ENCODE data around the gene GPC3. TPM values are rescaled to one million over a fixed set of nuclear protein-coding genes. Genes with fewer than 3 reads are reported as not detected.
"Not testable (repeated sequence)": the region's sequence is repeated elsewhere in the genome, so short reads cannot be mapped to it uniquely, and the experiment has no call there.

Gene GPC3
- total RNA-seq, 1 experiment from 2014 or later = 32.4 TPM

DNA sequence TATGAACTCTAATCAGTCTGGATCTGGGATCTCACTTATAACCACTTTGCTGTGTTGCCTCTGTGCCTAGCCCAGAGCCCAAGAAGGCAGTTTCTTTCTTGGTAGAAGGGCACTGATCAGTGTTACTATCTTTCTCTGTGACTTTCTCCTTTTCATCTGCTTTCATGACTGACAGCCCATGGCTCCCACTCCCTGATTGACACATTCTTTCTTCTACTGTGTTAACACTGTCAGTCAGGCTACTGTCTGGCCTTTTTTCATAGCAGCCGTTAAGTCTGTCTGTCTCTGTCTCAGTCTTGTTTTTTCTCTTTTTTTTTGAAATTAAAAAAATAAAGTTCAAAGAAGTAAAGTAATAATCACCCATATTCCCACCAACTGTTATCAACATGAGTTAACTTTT lies 210.6 kb downstream of the GPC3 start (continued):
- TF ChIP-seq, protein P1, sequence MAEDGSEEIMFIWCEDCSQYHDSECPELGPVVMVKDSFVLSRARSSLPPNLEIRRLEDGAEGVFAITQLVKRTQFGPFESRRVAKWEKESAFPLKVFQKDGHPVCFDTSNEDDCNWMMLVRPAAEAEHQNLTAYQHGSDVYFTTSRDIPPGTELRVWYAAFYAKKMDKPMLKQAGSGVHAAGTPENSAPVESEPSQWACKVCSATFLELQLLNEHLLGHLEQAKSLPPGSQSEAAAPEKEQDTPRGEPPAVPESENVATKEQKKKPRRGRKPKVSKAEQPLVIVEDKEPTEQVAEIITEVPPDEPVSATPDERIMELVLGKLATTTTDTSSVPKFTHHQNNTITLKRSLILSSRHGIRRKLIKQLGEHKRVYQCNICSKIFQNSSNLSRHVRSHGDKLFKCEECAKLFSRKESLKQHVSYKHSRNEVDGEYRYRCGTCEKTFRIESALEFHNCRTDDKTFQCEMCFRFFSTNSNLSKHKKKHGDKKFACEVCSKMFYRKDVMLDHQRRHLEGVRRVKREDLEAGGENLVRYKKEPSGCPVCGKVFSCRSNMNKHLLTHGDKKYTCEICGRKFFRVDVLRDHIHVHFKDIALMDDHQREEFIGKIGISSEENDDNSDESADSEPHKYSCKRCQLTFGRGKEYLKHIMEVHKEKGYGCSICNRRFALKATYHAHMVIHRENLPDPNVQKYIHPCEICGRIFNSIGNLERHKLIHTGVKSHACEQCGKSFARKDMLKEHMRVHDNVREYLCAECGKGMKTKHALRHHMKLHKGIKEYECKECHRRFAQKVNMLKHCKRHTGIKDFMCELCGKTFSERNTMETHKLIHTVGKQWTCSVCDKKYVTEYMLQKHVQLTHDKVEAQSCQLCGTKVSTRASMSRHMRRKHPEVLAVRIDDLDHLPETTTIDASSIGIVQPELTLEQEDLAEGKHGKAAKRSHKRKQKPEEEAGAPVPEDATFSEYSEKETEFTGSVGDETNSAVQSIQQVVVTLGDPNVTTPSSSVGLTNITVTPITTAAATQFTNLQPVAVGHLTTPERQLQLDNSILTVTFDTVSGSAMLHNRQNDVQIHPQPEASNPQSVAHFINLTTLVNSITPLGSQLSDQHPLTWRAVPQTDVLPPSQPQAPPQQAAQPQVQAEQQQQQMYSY (CRISPR knock-in tag; IDR thresholded peaks at IDR 0.05) = no peak
- TF ChIP-seq ZNF317 (CRISPR knock-in tag; IDR thresholded peaks at IDR 0.05; ENCODE audit: borderline replicate concordance, low read depth) (no peak), ESRRA (CRISPR knock-in tag; IDR thresholded peaks at IDR 0.05; ENCODE audit: borderline replicate concordance) (no peak)

DNA sequence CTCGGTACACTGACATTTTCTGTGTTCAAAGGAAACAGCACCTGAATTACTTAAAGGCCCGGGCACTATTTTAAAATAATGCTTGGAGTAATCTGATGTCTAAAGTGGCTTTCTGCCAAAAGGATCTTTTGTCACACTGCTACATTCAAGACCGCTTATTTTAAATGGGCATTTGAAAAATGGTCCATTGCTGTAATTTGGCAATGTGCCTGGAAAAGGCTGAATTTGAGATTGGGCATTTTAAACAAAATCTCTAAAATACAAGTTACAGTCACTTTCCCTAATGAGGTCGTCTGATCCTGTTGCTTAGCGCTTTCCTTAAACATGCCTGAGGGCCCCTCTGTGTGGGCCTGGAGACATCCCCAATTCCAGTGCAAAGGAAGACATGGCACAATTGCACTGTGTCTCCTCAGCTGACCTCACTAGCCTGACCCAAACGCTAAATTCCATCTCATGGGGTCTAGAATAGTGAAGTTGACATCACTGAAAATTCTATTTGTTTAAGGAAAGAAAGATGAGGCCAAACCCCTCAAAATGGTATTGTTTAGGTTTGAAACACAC lies 214.2 kb downstream of the GPC3 start:
- no peak overlapping the region for H3K27ac Mint-ChIP-seq
- POLR2A ChIA-PET = no interaction called here

DNA sequence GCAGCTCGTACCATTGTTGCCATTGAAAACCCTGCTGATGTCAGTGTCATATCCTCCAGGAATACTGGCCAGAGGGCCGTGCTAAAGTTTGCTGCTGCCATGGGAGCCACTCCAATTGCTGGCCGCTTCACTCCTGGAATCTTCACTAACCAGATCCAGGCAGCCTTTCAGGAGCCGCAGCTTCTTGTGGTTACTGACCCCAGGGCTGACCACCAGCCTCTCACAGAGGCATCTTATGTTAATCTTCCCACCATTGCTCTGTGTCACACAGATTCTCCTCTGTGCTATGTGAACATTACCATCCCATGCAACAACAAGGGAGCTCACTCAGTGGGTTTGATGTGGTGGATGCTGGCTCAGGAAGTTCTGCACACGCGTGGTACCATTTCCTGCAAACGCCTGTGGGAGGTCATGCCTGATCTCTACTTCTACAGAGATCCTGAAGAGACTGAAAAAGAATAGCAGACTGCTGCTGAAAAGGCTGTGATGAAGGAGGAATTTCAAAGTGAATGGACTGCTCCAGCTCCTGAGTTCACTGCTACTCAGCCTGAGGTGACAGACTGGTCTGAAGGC lies 222.3 kb downstream of the GPC3 start:
- ATAC-seq; H3K36me3 Mint-ChIP-seq; H3K27me3 Mint-ChIP-seq (ENCODE audit: low read depth); POLR2A ChIA-PET; H3K4me3 Mint-ChIP-seq; H3K9me3 Mint-ChIP-seq; DNase-seq (ENCODE audit: low spot score); H3K27ac Mint-ChIP-seq; H3K4me1 Mint-ChIP-seq: not testable (repeated sequence)
- CTCF ChIA-PET = interaction anchor here (1.6 kb wide), 1 partner anchor 263 kb away, joined by 4 read pairs; no protein-coding TSS in a partner anchor

More for the DNA sequence above, 214.2 kb downstream of the GPC3 start:
- no peaks in the 10 kb centered on the region for H3K36me3 Mint-ChIP-seq
- TF ChIP-seq, protein P2, sequence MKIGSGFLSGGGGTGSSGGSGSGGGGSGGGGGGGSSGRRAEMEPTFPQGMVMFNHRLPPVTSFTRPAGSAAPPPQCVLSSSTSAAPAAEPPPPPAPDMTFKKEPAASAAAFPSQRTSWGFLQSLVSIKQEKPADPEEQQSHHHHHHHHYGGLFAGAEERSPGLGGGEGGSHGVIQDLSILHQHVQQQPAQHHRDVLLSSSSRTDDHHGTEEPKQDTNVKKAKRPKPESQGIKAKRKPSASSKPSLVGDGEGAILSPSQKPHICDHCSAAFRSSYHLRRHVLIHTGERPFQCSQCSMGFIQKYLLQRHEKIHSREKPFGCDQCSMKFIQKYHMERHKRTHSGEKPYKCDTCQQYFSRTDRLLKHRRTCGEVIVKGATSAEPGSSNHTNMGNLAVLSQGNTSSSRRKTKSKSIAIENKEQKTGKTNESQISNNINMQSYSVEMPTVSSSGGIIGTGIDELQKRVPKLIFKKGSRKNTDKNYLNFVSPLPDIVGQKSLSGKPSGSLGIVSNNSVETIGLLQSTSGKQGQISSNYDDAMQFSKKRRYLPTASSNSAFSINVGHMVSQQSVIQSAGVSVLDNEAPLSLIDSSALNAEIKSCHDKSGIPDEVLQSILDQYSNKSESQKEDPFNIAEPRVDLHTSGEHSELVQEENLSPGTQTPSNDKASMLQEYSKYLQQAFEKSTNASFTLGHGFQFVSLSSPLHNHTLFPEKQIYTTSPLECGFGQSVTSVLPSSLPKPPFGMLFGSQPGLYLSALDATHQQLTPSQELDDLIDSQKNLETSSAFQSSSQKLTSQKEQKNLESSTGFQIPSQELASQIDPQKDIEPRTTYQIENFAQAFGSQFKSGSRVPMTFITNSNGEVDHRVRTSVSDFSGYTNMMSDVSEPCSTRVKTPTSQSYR (CRISPR knock-in tag; IDR thresholded peaks at IDR 0.05) = no peak
- TF ChIP-seq ZNF396 (CRISPR knock-in tag; IDR thresholded peaks at IDR 0.05; ENCODE audit: borderline replicate concordance) (no peak), ZNF416 (CRISPR knock-in tag; IDR thresholded peaks at IDR 0.05) (no peak), ZNF671 (CRISPR knock-in tag; IDR thresholded peaks at IDR 0.05) (no peak), MYBL2 (CRISPR knock-in tag; IDR thresholded peaks at IDR 0.05) (no peak), OVOL2 (CRISPR knock-in tag; IDR thresholded peaks at IDR 0.05; ENCODE audit: borderline replicate concordance) (no peak)
- TF ChIP-seq, protein P3, sequence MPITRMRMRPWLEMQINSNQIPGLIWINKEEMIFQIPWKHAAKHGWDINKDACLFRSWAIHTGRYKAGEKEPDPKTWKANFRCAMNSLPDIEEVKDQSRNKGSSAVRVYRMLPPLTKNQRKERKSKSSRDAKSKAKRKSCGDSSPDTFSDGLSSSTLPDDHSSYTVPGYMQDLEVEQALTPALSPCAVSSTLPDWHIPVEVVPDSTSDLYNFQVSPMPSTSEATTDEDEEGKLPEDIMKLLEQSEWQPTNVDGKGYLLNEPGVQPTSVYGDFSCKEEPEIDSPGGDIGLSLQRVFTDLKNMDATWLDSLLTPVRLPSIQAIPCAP (CRISPR knock-in tag; IDR thresholded peaks at IDR 0.05) = no peak
- TF ChIP-seq, protein P4, sequence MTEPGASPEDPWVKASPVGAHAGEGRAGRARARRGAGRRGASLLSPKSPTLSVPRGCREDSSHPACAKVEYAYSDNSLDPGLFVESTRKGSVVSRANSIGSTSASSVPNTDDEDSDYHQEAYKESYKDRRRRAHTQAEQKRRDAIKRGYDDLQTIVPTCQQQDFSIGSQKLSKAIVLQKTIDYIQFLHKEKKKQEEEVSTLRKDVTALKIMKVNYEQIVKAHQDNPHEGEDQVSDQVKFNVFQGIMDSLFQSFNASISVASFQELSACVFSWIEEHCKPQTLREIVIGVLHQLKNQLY (CRISPR knock-in tag; IDR thresholded peaks at IDR 0.05) = no peak
- peaks cover 8% of the 10 kb centered on the region for H3K4me1 Mint-ChIP-seq
- no peaks in the 10 kb centered on the region for H3K9me3 Mint-ChIP-seq
- ATAC-seq (no peak), DNase-seq (ENCODE audit: low spot score) (no peak)
- H3K4me3 Mint-ChIP-seq = no peak overlapping the region
- no peaks in the 10 kb centered on the region for H3K27me3 Mint-ChIP-seq (ENCODE audit: low read depth)
- CTCF ChIA-PET = no interaction called here

DNA sequence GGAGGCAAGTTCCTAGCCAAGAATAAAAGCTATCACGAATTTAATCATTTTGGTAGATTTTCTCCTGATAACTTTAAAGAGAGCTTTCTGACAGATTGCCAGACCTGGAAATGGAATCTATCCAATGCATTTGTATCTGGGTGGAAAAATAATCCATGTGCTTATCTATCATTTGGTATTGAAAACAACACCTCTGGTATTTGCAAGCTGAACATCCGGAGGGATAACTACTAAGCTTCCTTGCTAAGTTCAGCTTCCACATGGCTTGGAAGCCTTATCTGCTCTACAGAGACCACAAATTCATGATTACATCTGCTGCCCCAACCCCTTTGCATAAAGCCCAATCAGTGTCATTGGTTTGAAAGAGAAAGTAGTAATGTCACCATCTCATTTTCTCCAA lies 230.7 kb downstream of the GPC3 start:
- H3K27ac Mint-ChIP-seq = no peak overlapping the region
- no peak overlapping the region for H3K4me3 Mint-ChIP-seq
- no peak for ATAC-seq
- ChIA-PET POLR2A (no interaction called here), CTCF (no interaction called here)
- no peaks in the 10 kb centered on the region for H3K27me3 Mint-ChIP-seq (ENCODE audit: low read depth)
- no peaks in the 10 kb centered on the region for H3K36me3 Mint-ChIP-seq
- peaks cover 2% of the 10 kb centered on the region; the same call in 1 of the 2 replicates for H3K4me1 Mint-ChIP-seq
- H3K9me3 Mint-ChIP-seq = no peaks in the 10 kb centered on the region
- DNase-seq (ENCODE audit: low spot score) = no peak
- TF ChIP-seq, protein P5, sequence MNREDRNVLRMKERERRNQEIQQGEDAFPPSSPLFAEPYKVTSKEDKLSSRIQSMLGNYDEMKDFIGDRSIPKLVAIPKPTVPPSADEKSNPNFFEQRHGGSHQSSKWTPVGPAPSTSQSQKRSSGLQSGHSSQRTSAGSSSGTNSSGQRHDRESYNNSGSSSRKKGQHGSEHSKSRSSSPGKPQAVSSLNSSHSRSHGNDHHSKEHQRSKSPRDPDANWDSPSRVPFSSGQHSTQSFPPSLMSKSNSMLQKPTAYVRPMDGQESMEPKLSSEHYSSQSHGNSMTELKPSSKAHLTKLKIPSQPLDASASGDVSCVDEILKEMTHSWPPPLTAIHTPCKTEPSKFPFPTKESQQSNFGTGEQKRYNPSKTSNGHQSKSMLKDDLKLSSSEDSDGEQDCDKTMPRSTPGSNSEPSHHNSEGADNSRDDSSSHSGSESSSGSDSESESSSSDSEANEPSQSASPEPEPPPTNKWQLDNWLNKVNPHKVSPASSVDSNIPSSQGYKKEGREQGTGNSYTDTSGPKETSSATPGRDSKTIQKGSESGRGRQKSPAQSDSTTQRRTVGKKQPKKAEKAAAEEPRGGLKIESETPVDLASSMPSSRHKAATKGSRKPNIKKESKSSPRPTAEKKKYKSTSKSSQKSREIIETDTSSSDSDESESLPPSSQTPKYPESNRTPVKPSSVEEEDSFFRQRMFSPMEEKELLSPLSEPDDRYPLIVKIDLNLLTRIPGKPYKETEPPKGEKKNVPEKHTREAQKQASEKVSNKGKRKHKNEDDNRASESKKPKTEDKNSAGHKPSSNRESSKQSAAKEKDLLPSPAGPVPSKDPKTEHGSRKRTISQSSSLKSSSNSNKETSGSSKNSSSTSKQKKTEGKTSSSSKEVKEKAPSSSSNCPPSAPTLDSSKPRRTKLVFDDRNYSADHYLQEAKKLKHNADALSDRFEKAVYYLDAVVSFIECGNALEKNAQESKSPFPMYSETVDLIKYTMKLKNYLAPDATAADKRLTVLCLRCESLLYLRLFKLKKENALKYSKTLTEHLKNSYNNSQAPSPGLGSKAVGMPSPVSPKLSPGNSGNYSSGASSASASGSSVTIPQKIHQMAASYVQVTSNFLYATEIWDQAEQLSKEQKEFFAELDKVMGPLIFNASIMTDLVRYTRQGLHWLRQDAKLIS (CRISPR knock-in tag; IDR thresholded peaks at IDR 0.05; ENCODE audit: borderline replicate concordance) = no peak
- TF ChIP-seq CBFB (CRISPR knock-in tag; IDR thresholded peaks at IDR 0.05; ENCODE audit: low read depth) (no peak), KAT7 (CRISPR knock-in tag; IDR thresholded peaks at IDR 0.05; ENCODE audit: borderline replicate concordance) (no peak), SMAD4 (CRISPR knock-in tag; IDR thresholded peaks at IDR 0.05) (no peak)
- TF ChIP-seq, protein P6, sequence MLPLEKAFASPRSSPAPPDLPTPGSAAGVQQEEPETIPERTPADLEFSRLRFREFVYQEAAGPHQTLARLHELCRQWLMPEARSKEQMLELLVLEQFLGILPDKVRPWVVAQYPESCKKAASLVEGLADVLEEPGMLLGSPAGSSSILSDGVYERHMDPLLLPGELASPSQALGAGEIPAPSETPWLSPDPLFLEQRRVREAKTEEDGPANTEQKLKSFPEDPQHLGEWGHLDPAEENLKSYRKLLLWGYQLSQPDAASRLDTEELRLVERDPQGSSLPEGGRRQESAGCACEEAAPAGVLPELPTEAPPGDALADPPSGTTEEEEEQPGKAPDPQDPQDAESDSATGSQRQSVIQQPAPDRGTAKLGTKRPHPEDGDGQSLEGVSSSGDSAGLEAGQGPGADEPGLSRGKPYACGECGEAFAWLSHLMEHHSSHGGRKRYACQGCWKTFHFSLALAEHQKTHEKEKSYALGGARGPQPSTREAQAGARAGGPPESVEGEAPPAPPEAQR (CRISPR knock-in tag; IDR thresholded peaks at IDR 0.05) = no peak
